Uterus (tissue), 2 donors: ENCODE data around the gene ENOPH1.

Experiments
- POLR2A ChIP-seq, 2 donors: fragments of 450-650 bp; IDR thresholded peaks; one replicate each; pipeline ENCODE4 v1.6.1; 2016; ENCODE audit warnings: antibody characterized with exemption in 2 of 2, mild to moderate bottlenecking in 1 of 2, moderate library complexity in 1 of 2
- TF ChIP-seq, protein P1 (sequence below), 4 experiments: fragments of 200-600 bp in 2 of 4; fragments of 450-650 bp in 2 of 4; sonication (generic) in 2 of 4; IDR thresholded peaks; one replicate each; pipeline ENCODE4 v1.5.1; 2016 to 2019; ENCODE audit warnings: antibody characterized with exemption in 4 of 4, mild to moderate bottlenecking in 2 of 4, moderate library complexity in 1 of 4

DNA sequence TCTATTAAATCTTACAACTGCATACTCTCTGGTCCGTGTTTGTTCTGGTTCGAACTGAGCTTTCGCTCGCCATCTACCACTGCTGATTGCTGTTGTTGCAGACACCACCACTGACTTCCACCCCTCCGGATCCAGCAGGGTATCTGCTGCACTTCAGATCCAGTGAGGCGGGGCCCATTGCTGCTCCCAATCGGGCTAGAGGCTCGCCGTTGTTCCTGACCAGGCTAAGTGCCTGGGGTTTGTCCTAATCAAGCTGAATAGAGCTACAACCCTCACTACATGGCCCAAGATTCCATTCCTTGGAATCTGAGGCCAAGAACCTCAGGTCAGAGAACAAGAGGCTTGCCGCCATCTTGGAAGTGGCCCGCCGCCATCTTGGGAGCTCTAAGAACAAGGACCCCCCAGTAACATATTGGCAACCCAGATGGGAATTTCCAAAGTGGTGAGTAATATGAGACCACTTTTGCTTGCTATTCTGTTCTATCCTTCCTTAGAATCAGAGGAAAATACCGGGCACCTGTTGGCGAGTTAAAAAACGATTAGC lies 43.3 kb downstream of the ENOPH1 start:
- no peak for TF ChIP-seq POLR2A (IDR thresholded peaks at IDR 0.05)
- TF ChIP-seq, protein P1, sequence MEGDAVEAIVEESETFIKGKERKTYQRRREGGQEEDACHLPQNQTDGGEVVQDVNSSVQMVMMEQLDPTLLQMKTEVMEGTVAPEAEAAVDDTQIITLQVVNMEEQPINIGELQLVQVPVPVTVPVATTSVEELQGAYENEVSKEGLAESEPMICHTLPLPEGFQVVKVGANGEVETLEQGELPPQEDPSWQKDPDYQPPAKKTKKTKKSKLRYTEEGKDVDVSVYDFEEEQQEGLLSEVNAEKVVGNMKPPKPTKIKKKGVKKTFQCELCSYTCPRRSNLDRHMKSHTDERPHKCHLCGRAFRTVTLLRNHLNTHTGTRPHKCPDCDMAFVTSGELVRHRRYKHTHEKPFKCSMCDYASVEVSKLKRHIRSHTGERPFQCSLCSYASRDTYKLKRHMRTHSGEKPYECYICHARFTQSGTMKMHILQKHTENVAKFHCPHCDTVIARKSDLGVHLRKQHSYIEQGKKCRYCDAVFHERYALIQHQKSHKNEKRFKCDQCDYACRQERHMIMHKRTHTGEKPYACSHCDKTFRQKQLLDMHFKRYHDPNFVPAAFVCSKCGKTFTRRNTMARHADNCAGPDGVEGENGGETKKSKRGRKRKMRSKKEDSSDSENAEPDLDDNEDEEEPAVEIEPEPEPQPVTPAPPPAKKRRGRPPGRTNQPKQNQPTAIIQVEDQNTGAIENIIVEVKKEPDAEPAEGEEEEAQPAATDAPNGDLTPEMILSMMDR (IDR thresholded peaks at IDR 0.05) = no peak
